GM12878 (cell line): ENCODE measurements around the gene SRF. TPM values are rescaled to one million over a fixed set of nuclear protein-coding genes. Genes with fewer than 3 reads are reported as not detected.

Source experiments
- ATAC-seq: fragments of 200-7000 bp; cut with Tn5 transposase; 3 replicates; pipeline ENCODE4 v1.9.1; 2020; ENCODE audit warnings: mild to moderate bottlenecking, moderate library complexity
- BruUV-seq: library from RNA; stranded (reverse); fragments of 400-500 nt; replicated peaks from 2 replicates; lab custom pipeline; 2021; lab: Mats Ljungman, UMichigan
- CTCF ChIA-PET: fragments of 300-600 bp; sonication (Branson Sonifier 250); formaldehyde crosslinking; extraction: SDS; loops from one replicate; lab custom pipeline; 2021; ENCODE audit warnings: inconsistent platforms; lab: Yijun Ruan, JAX
- POLR2A ChIA-PET: fragments of 350-600 bp; formaldehyde crosslinking; extraction: SDS; loops from one replicate; lab custom pipeline; 2021; ENCODE audit warnings: inconsistent platforms; lab: Charles Lee
- RAD21 ChIA-PET: fragments of 300-600 bp; sonication (Branson Sonifier 250); formaldehyde crosslinking; loops from one replicate; lab custom pipeline; 2023; ENCODE audit warnings: antibody characterized with exemption; ENCODE audit not compliant: unreplicated experiment; lab: Charles Lee
- SMC1A ChIA-PET: fragments of 300-600 bp; sonication (Branson Sonifier 250); formaldehyde crosslinking; loops from one replicate; lab custom pipeline; 2023; ENCODE audit not compliant: unreplicated experiment, uncharacterized antibody; lab: Charles Lee
- DNase-seq: peaks from one replicate; pipeline ENCODE4 v3.0.0-alpha.2; 2011; ENCODE audit warnings: low read depth, low spot score
- FAIRE-seq: peaks from 3 replicates; lab custom pipeline; 2011; peaks lifted over from hg19 to GRCh38; lab: Jason Lieb, UNC
- H2AFZ ChIP-seq: 2 replicates; pipeline ENCODE4 v1.6.0; 2011; ENCODE audit warnings: low read depth, low read length, control low read depth; ENCODE audit not compliant: control insufficient read depth
- H3K27ac ChIP-seq: 2 replicates; pipeline ENCODE4 v1.5.1; 2011; ENCODE audit warnings: control low read depth; ENCODE audit not compliant: control insufficient read depth, insufficient read depth
- H3K27me3 ChIP-seq, 2 experiments: replicated peaks in 1 of 2; 2 replicates each; pipeline versions ENCODE4 v1.6.0 to v1.6.1; 2011; ENCODE audit warnings: low read length in 1 of 2; ENCODE audit not compliant: control insufficient read depth in 2 of 2, insufficient read depth in 2 of 2
- H3K36me3 ChIP-seq, 2 experiments: 2 replicates each; pipeline ENCODE4 v1.5.1; 2011; ENCODE audit warnings: low read length in 1 of 2; ENCODE audit not compliant: control insufficient read depth in 2 of 2, insufficient read depth in 2 of 2
- H3K4me1 ChIP-seq: 2 replicates; pipeline ENCODE4 v1.6.1; 2011; ENCODE audit warnings: mild to moderate bottlenecking, low read length, moderate library complexity, mixed read lengths; ENCODE audit not compliant: control insufficient read depth, insufficient read depth
- H3K4me2 ChIP-seq: 2 replicates; pipeline ENCODE4 v1.6.0; 2011; ENCODE audit warnings: control low read depth; ENCODE audit not compliant: control insufficient read depth, insufficient read depth
- H3K4me3 ChIP-seq: fragments of 200-600 bp; sonication (generic); 2 replicates; pipeline ENCODE4 v1.5.1; 2016
- H3K79me2 ChIP-seq: 2 replicates; pipeline ENCODE4 v1.6.0; 2011; ENCODE audit warnings: low read length; ENCODE audit not compliant: control insufficient read depth, insufficient read depth
- H3K9ac ChIP-seq: 2 replicates; pipeline ENCODE4 v1.8.0; 2011; ENCODE audit warnings: low read length, control low read depth, mixed read lengths; ENCODE audit not compliant: control insufficient read depth, insufficient read depth
- H3K9me3 ChIP-seq: replicated peaks from 3 replicates; pipeline ENCODE4 v1.5.1; 2011; ENCODE audit warnings: mild to moderate bottlenecking, low read length; ENCODE audit not compliant: control insufficient read depth, insufficient read depth
- H4K20me1 ChIP-seq: 2 replicates; pipeline ENCODE4 v1.6.0; 2011; ENCODE audit not compliant: control insufficient read depth, insufficient read depth
- RAD51 ChIP-seq: fragments of 450-650 bp; IDR thresholded peaks from 2 replicates; pipeline ENCODE4 v1.6.1; 2016; ENCODE audit warnings: moderate library complexity, mild to moderate bottlenecking, inconsistent platforms
- RELA ChIP-seq: fragments of 450-650 bp; IDR thresholded peaks from 2 replicates; pipeline ENCODE4 v1.8.0; 2014; ENCODE audit warnings: borderline replicate concordance; ENCODE audit not compliant: partially characterized antibody
- SUPT20H ChIP-seq: IDR thresholded peaks from 2 replicates; pipeline ENCODE4 v1.6.1; 2011; ENCODE audit warnings: low read depth, mild to moderate bottlenecking, low read length, moderate library complexity, borderline replicate concordance; ENCODE audit not compliant: control insufficient read depth
- WGBS: methylation state at CpG from one replicate; pipeline ENCODE4 v1.1.6; 2016; ENCODE audit warnings: low lambda C conversion rate; ENCODE audit not compliant: insufficient replicate concordance, insufficient coverage; ENCODE audit errors: missing lambda C conversion rate; 5-methylcytosine and 5-hydroxymethylcytosine counted together
- in situ Hi-C: fragments of 300-500 bp; cut with MboI; formaldehyde crosslinking; loops from 9 replicates; pipeline ENCODE4 v1.14.3; 2018; ENCODE audit warnings: mixed read lengths
- intact Hi-C: fragments of 100-400 bp; cut with micrococcal nuclease; formaldehyde crosslinking; loops from one replicate; pipeline ENCODE4 v1.14.2; 2022; ENCODE audit not compliant: unreplicated experiment
- polyA plus RNA-seq, 11 experiments: library from polyadenylated mRNA; depleted of rRNA in 4 of 11; unstranded in 6 of 11; stranded (reverse) in 5 of 11; fragments of >200 nt; fragmentation: Nextera tagmentation in 4 of 11; fragmentation: Illumina TruSeq in 1 of 11; extraction: Ambion mirVana in 4 of 11; extraction: Trizol in 1 of 11; gene quantifications; 1 replicate in 1 of 11; 2 replicates in 10 of 11; pipeline versions ENCODE4 v1.2.1 to v1.2.3, GENCODE V29; 2011 to 2016; ENCODE audit warnings: inconsistent platforms in 2 of 11, missing spikeins in 2 of 11, low read depth in 1 of 11
- total RNA-seq, 4 experiments: library from RNA; depleted of rRNA in 3 of 4; stranded (reverse); fragments of >200 nt in 3 of 4; fragmentation: Illumina TruSeq in 1 of 4; extraction: Trizol in 1 of 4; gene quantifications; 2 replicates each; pipeline versions ENCODE4 v1.2.1 to v1.2.3, GENCODE V29; 2013 to 2021
- TF ChIP-seq, protein P1 (sequence below): fragments of 450-650 bp; IDR thresholded peaks from 2 replicates; pipeline ENCODE4 v1.6.1; 2017; ENCODE audit warnings: mild to moderate bottlenecking, moderate library complexity

The SRF gene
- total and polyA plus RNA-seq, 10 of the 15 experiments (the other 5 are each of a cell fraction or from before 2014, with no cell fraction given): 2.3 to 56.3 (median 28.2) TPM

- TF ChIP-seq RELA: no peak
- TF ChIP-seq RAD51: no peak
- TF ChIP-seq, protein P1, sequence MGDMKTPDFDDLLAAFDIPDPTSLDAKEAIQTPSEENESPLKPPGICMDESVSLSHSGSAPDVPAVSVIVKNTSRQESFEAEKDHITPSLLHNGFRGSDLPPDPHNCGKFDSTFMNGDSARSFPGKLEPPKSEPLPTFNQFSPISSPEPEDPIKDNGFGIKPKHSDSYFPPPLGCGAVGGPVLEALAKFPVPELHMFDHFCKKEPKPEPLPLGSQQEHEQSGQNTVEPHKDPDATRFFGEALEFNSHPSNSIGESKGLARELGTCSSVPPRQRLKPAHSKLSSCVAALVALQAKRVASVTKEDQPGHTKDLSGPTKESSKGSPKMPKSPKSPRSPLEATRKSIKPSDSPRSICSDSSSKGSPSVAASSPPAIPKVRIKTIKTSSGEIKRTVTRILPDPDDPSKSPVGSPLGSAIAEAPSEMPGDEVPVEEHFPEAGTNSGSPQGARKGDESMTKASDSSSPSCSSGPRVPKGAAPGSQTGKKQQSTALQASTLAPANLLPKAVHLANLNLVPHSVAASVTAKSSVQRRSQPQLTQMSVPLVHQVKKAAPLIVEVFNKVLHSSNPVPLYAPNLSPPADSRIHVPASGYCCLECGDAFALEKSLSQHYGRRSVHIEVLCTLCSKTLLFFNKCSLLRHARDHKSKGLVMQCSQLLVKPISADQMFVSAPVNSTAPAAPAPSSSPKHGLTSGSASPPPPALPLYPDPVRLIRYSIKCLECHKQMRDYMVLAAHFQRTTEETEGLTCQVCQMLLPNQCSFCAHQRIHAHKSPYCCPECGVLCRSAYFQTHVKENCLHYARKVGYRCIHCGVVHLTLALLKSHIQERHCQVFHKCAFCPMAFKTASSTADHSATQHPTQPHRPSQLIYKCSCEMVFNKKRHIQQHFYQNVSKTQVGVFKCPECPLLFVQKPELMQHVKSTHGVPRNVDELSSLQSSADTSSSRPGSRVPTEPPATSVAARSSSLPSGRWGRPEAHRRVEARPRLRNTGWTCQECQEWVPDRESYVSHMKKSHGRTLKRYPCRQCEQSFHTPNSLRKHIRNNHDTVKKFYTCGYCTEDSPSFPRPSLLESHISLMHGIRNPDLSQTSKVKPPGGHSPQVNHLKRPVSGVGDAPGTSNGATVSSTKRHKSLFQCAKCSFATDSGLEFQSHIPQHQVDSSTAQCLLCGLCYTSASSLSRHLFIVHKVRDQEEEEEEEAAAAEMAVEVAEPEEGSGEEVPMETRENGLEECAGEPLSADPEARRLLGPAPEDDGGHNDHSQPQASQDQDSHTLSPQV: no peak
Measured at GRCh38 chr6:43219119-43219518, 48.0 kb downstream of the SRF start (continued).

DNA sequence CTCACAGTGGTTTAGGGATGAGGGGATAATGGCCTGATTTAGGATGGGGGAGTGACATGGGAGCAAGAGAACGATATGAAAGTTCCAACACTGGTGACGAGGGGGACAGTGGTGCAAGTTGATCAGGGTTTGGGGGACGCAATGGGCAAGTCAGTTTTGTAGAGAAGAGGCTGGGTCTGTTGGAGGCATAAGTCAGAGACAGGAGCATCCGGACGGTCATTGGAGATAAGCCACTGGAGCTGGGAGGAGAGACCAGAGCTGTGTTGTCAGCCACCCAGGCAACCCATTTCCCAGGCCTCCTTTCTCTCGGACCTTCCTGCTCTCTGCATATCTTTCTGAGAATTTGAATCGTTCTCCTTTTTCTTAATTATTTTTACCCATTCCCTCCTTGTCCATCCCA lies 48.7 kb downstream of the SRF start:
- H3K27me3 ChIP-seq: no peaks in the 10 kb centered on the region
- H4K20me1 ChIP-seq: no peaks in the 10 kb centered on the region
- DNase-seq (no peak), ATAC-seq (no peak), FAIRE-seq (no peak)
- H2AFZ ChIP-seq: no peak overlapping the region
- TF ChIP-seq SUPT20H: no peak
- in situ Hi-C loops (no loop called here), intact Hi-C loops (no loop called here)
- POLR2A ChIA-PET: no interaction called here
- CTCF ChIA-PET: no interaction called here
- RAD21 ChIA-PET: no interaction called here
- peaks cover 7% of the 10 kb centered on the region for H3K79me2 ChIP-seq
- H3K4me1 ChIP-seq: peaks cover 10% of the 10 kb centered on the region
- WGBS: 90% methylated on average over 7 of the region's 7 CpGs
- no TSS peak for BruUV-seq
- no peak overlapping the region for H3K4me3 ChIP-seq
- no peak overlapping the region for H3K4me2 ChIP-seq
- H3K9ac ChIP-seq: no peak overlapping the region
- no peaks in the 10 kb centered on the region for H3K9me3 ChIP-seq
- SMC1A ChIA-PET: no interaction called here
- H3K36me3 ChIP-seq: peaks cover 0 to 1% of the 10 kb centered on the region in 2 experiments; a peak in 2 of 4 replicates
- H3K27ac ChIP-seq: no peak overlapping the region
